Colon (tissue), 2 donors: ENCODE data around the gene ENPEP.
"Not testable (repeated sequence)": the region's sequence is repeated elsewhere in the genome, so short reads cannot be mapped to it uniquely, and the experiment has no call there.

Experiments used
- FAIRE-seq: peaks from 2 replicates; lab custom pipeline; 2012; peaks lifted over from hg19 to GRCh38; lab: Jason Lieb, UNC
- donor health status: control.
- donor health status: control.

ENPEP gene

DNA sequence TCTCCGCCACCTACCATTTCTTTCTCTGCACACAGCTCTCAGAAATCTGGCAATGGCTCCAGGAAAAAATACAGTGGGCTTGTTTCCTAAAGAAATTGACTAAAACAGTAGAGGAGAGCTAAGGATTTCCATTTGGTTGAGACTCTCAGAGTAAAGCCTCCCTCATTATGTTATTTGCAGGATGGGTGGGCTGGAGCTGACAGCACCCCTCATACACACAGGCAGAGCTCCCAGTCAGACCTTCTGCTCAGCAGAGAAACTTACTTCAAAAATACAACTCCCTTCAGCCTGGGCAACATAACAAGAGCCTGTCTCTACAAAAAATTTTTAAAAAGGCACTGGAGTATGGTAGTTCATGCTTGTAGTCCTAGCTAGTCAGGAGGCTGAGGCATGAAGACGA is 44.9 kb downstream of the ENPEP start:
- no peak for FAIRE-seq

GRCh38 chr4:110526589-110526988 is 50.6 kb downstream of the ENPEP start:
- no peak for FAIRE-seq

GRCh38 chr4:110527156-110527555 is 51.2 kb downstream of the ENPEP start:
- FAIRE-seq: no peak

DNA sequence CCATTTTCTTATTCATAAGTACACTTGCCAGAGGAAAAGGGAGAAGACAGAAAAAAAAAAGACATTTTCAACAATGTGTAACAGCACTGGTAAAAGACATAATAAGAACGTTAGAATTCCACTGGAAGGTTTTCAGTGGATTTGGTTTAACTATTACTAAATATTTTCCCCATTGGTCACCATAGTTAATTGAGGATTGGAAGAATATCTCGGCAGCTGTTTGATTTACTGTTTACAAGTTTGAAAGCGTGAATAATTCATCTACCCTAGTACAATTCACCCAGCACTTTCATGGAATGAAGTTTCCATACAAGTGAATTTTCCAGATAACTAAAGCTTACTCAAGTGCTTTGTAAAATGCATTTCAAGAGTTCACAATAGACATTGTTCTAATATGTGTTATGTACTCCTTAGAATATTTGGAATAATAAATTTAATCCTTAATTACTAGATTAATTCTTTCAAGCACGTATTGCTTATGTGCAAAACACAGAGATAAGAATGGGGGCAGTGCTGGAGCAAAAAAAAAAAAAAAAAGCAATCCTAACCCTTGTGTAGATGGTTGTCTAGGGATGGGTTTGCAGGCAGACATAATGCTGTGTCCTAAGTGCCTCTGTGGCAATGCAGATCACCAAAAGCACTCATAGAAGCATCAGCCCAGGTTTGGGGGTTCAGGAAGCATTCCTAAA is 57.1 kb downstream of the ENPEP start:
- no peak for FAIRE-seq

GRCh38 chr4:110533590-110533910 is 57.6 kb downstream of the ENPEP start:
- no peak for FAIRE-seq

- no peak for FAIRE-seq
Measured at GRCh38 chr4:110533940-110534339, 58.0 kb downstream of the ENPEP start.

DNA sequence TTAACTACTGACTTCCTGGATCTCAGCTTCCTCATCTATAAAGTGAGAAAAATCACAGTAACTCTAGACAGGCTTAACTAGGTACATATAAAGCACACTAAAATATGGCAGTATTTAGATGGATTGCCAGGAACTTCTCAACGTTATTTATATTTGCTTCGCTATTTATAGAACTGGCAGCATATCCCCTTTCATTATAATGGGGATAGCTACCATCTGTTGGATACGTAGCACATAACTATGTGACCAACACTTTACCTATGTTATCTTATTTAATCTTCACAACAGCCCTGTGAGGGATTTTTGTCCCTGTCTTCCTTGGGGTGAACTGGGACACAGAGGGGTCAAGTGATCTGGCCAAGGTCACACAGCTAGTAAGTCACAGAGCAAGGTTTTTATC is 64.6 kb downstream of the ENPEP start:
- no peak for FAIRE-seq

DNA sequence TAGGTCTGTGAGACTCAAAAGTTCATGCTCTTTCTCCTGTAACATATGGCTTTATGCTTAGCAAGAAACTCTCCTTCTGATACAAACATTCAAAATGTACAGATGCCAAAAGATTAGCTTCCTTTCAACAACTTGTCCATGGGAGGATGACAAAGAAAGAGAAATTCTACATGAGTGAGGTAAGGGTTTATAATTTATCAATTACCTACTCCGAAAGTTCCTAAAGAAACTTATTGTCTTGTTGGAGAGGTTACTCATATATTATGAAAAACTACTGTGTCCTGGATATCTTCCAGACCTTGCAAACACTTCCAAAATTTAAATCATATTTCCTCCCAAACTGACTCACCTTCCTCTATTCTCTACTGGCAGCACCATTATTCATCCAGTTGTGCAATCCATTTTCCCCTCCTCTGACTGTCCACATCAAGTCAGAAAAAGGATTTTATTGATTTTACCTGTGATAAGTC is 65.1 kb downstream of the ENPEP start:
- no peak for FAIRE-seq

GRCh38 chr4:110543577-110543976 is 67.6 kb downstream of the ENPEP start:
- FAIRE-seq: no peak

- no peak for FAIRE-seq
Measured at GRCh38 chr4:110544594-110544993, 68.6 kb downstream of the ENPEP start.

DNA sequence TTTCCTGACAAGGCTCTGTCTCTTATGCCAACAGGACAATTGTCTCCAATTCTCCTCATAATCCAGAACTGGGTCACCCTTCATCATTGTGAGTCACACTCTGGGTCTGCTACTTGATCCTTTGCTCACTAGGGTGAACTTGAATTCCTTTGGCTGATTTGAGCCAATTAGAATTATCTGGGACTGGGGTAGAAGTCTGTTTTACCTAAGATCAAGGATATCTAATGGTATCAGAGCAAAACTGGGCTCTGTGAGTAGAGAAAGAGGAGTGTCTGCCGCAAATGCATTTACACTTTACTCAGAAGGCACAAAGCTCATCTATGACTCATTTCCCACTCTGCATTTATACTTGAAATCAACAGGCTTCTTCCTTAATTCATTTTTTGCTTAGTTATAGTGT is 74.3 kb downstream of the ENPEP start:
- FAIRE-seq: no peak

DNA sequence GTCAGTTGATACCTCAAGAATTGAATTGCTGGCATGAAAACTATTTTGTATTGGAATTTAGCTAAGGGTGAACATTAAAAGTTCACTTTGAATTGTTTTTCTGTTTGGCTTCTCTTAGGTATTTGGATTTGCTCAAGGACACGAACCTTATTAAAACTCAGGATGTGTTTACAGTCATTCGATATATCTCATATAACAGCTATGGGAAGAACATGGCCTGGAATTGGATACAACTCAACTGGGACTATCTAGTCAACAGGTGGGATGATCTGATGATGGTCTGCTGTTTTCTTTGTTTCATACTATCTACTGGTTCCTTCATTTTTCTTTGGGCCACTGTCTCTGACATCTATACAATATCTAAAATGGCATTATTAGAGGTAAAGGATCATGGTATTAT is 77.2 kb downstream of the ENPEP start:
- no peak for FAIRE-seq

GRCh38 chr4:110567214-110567613 is 91.3 kb downstream of the ENPEP start:
- no peak for FAIRE-seq

DNA sequence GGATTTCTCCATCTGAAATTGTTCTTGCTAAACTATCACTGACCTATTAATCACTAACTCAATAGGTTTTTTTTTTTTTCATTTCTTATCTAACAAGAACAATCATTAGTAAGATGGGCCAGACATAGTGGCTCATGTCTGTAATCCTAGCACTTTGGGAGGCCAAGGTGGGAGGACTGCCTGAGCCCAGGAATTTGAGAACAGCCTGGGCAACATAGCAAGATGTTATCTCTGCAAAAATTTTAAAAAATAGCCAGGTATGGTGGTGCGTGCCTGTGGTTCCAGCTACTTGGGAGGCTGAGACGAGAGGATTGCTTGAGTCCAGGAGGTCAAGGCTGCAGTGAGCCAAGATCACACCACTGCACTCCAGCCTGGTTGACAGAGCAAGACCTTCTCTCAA is 100.7 kb downstream of the ENPEP start:
- not testable (repeated sequence) for FAIRE-seq

GRCh38 chr4:110586131-110586850 is 110.3 kb downstream of the ENPEP start:
- no peak for FAIRE-seq

DNA sequence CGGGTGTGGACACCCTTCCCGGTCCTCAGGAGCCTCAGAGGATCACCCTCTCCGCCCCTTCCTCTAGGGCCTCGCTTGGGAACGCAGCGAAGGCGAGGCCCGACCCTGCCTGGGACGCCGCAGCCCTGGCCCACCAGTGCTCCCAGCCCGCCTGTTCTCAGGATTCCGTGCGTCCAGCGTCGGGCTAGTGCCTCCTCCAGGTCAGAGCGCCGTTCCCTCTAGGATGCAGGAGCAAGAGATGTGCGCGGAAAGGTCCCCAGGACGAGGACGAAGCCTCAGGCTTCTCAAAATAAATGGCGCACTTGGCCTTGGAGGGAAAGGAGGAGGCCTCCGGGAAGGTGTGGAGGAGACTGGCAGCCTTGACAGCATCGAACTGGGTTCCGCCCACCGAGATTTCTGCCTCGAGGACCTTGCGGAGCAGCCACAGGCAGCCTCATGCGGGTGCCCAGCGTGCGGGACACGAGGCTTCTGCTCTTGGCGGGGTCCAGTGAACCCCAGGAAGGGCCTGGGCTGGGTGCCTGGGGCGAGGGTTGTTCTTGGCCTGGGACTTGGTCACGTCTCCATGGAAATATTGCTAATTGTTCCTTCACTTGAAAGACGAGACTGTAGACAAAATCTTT is 111.8 kb downstream of the ENPEP start:
- no peak for FAIRE-seq

DNA sequence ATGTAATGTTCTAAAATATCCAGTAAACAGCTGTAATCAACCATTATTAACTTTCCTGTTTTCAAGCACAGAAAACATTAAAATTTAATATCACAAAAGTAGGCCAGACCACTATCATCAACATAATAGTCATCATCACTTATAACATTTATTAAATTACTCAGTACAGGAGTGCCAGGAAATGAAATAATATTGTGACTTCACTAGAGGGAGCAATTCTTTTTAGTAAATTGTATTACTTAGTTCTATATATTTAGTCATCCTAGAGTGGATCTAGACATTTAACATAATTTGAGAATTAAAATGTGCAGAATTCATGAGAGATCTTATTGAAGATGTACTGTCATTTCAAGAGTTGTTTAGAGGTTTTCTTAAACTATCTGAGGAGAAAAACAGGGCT is 113.3 kb downstream of the ENPEP start:
- FAIRE-seq: peak; percentile 14

DNA sequence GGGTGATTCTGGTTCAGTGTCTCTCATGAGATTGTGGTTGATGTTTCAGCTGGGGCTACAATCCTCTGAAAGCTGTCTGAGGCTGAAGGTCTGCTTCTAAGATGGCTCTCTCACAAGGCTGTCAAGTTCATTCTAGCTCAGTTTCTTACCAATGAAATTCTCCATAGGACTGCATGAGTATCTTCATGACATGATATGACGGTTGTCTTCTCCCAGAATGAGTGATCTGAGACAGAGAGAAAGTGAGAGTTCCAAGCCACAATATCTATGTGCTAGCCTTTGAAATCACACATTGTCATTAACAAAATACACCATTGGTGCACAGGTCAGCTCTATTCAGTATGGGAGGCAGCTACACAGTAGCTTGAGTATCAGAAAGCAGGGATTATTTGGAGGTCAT is 119.6 kb downstream of the ENPEP start:
- no peak for FAIRE-seq

DNA sequence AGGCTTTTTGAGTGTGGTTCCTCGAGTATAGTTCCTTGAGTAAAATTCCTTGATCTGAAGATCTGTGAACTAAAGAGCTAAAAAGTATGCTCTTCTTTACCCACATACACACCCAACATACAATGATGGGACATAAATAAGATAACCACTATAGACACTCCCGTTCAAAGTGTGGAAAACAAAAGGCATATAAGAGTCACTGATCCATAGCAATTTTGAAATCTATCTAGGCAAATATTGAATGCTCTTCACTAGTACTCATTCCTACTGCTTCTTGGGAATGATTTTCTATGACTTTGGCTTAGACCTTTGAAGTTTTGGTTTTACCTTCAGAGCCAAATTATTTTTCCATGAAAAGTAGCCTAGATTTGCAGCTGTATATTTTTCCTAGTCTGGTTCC is 120.5 kb downstream of the ENPEP start:
- no peak for FAIRE-seq

- no peak for FAIRE-seq
Measured at GRCh38 chr4:110597582-110597981, 121.6 kb downstream of the ENPEP start.

GRCh38 chr4:110602061-110602460 is 126.1 kb downstream of the ENPEP start:
- no peak for FAIRE-seq

DNA sequence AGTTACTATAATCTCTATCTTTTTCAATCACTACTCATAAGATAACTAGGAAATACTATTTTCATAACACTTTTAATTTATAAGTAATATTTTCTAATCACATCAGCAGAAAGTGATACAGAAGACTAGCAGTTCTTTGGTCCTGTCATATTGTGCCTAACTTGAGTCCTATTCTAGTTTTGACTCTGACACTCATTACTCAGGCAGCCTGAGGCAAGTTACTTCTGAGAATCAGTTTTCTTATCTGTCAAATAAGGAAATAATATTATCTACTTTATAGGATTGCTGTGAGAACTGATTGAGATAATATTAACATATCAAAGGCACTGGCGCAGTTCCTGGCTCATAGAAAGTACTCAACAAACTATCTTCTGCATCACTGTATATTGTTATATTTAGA is 129.1 kb downstream of the ENPEP start:
- no peak for FAIRE-seq

DNA sequence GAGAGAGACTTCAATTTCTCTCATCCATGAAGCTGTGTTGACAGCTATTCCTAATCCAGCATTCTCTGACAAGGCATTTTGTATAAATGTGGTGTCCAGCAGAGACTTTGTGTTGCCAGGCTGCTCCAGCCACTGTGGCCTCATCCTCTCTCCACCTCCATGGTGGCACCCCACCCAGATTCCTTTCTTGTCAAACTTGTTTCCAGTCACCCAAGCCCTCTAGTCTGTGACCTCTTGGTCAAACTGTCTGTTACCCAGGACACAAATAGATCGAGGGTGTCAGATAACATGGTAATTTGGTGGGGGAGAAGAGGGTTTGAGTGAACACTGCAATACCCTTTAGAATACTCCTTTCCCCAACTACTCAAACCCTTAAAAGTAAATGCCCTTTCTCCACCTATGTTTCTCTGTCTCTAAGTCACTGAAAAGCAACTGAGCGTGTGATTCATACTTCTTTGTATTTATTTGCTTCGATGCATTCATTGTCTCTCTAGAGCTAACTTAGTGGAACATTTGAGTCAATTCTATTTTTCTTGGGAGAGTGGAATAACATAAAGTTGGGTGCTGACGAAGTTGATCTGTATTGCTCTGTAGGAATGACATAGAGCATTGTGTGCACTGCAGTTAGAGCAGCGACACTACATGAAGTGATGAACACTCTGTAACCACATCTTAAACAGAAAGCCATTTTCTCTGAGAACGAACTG is 133.2 kb downstream of the ENPEP start:
- no peak for FAIRE-seq
